Panc1 (cell line): ENCODE data around the gene CEP170B. TPM values are rescaled to one million over a fixed set of nuclear protein-coding genes. Genes with fewer than 3 reads are reported as not detected.
A peak's percentile ranks its signal among the peaks of the same experiment; 100 is the strongest.

ENCODE experiments used
- ATAC-seq: fragments of 200-7000 bp; cut with Tn5 transposase; 2 replicates; pipeline ENCODE4 v1.9.1; 2020; ENCODE audit warnings: mild to moderate bottlenecking, moderate library complexity
- BruUV-seq: library from RNA; stranded (reverse); fragments of 400-500 nt; replicated peaks from 2 replicates; lab custom pipeline; 2021; lab: Mats Ljungman, UMichigan
- CTCF ChIA-PET: fragments of 300-600 bp; sonication (Branson Sonifier 250); formaldehyde crosslinking; loops from one replicate; lab custom pipeline; 2022; ENCODE audit warnings: antibody characterized with exemption; lab: Charles Lee
- POLR2A ChIA-PET: fragments of 300-600 bp; sonication (Branson Sonifier 250); formaldehyde crosslinking; loops from one replicate; lab custom pipeline; 2022; ENCODE audit warnings: antibody characterized with exemption; lab: Charles Lee
- DNase-seq: peaks from one replicate; pipeline ENCODE4 v3.0.0-alpha.2; 2010; ENCODE audit warnings: low read depth, low spot score
- H3K27ac ChIP-seq: 2 replicates; pipeline ENCODE4 v1.5.1; 2011; ENCODE audit warnings: mild to moderate bottlenecking, low read length, inconsistent platforms
- H3K27me3 ChIP-seq: fragments of 200-500 bp; sonication (Bioruptor generic); 2 replicates; pipeline ENCODE4 v1.6.0; 2014; ENCODE audit warnings: low read length, inconsistent platforms; ENCODE audit not compliant: control insufficient read depth, insufficient read depth
- H3K36me3 ChIP-seq: fragments of 200-500 bp; sonication (Bioruptor generic); 2 replicates; pipeline ENCODE4 v1.5.1; 2014; ENCODE audit warnings: inconsistent platforms, mild to moderate bottlenecking, low read length, moderate library complexity; ENCODE audit not compliant: control insufficient read depth, insufficient read depth
- H3K4me1 ChIP-seq: 2 replicates; pipeline ENCODE4 v1.5.1; 2011; ENCODE audit warnings: inconsistent platforms, mild to moderate bottlenecking, low read length, moderate library complexity; ENCODE audit not compliant: control insufficient read depth, insufficient read depth
- H3K4me3 ChIP-seq, 2 experiments: 2 replicates each; pipeline ENCODE4 v1.5.1; 2011 to 2012; ENCODE audit warnings: low read depth in 2 of 2, low read length in 2 of 2, mild to moderate bottlenecking in 2 of 2, inconsistent platforms in 1 of 2, moderate library complexity in 1 of 2
- H3K9me3 ChIP-seq: fragments of 200-500 bp; sonication (Bioruptor generic); 2 replicates; pipeline ENCODE4 v1.5.1; 2014; ENCODE audit warnings: low read depth, mild to moderate bottlenecking, inconsistent platforms, low read length, moderate library complexity; ENCODE audit not compliant: control insufficient read depth, insufficient read depth
- POLR2AphosphoS5 ChIP-seq: IDR thresholded peaks from 2 replicates; pipeline ENCODE4 v1.6.1; 2012; ENCODE audit warnings: mild to moderate bottlenecking, low read depth, low read length, moderate library complexity
- SIN3A ChIP-seq: IDR thresholded peaks from 2 replicates; pipeline ENCODE4 v1.6.1; 2012; ENCODE audit warnings: low read depth, mild to moderate bottlenecking, low read length, moderate library complexity, borderline replicate concordance; ENCODE audit not compliant: insufficient read depth
- TCF7L2 ChIP-seq: IDR thresholded peaks from 2 replicates; pipeline ENCODE4 v1.6.1; 2011; ENCODE audit warnings: mild to moderate bottlenecking, low read depth, low read length, inconsistent platforms
- in situ Hi-C: cut with HindIII; loops from 2 replicates; pipeline ENCODE4 v1.10.0; 2016; ENCODE audit warnings: low sequenced_read_pairs, low pct_unique_long_range_greater_than_20kb
- intact Hi-C: fragments of 100-400 bp; cut with micrococcal nuclease; formaldehyde crosslinking; loops from one replicate; pipeline ENCODE4 v1.10.0; 2022; ENCODE audit not compliant: unreplicated experiment
- total RNA-seq: library from RNA; stranded (reverse); gene quantifications from one replicate; pipeline ENCODE4 v1.2.1, GENCODE V29; 2021; ENCODE audit not compliant: unreplicated experiment
- TF ChIP-seq, protein P1 (sequence below), 2 experiments: IDR thresholded peaks; 2 replicates each; pipeline ENCODE4 v1.6.1; 2011 to 2012; ENCODE audit warnings: low read depth in 2 of 2, control low read depth in 1 of 2, low read length in 1 of 2, mild to moderate bottlenecking in 1 of 2, moderate library complexity in 1 of 2; ENCODE audit not compliant: insufficient read depth in 1 of 2
- TF ChIP-seq, protein P2 (sequence below): fragments of 450-650 bp; IDR thresholded peaks from 2 replicates; pipeline ENCODE4 v1.5.1; 2017; ENCODE audit warnings: mild to moderate bottlenecking

CEP170B gene
- total RNA-seq, 1 experiment from 2014 or later, result 17.8 TPM

- TF ChIP-seq POLR2AphosphoS5 (no peak), TCF7L2 (no peak), SIN3A (no peak)
- TF ChIP-seq, protein P1, sequence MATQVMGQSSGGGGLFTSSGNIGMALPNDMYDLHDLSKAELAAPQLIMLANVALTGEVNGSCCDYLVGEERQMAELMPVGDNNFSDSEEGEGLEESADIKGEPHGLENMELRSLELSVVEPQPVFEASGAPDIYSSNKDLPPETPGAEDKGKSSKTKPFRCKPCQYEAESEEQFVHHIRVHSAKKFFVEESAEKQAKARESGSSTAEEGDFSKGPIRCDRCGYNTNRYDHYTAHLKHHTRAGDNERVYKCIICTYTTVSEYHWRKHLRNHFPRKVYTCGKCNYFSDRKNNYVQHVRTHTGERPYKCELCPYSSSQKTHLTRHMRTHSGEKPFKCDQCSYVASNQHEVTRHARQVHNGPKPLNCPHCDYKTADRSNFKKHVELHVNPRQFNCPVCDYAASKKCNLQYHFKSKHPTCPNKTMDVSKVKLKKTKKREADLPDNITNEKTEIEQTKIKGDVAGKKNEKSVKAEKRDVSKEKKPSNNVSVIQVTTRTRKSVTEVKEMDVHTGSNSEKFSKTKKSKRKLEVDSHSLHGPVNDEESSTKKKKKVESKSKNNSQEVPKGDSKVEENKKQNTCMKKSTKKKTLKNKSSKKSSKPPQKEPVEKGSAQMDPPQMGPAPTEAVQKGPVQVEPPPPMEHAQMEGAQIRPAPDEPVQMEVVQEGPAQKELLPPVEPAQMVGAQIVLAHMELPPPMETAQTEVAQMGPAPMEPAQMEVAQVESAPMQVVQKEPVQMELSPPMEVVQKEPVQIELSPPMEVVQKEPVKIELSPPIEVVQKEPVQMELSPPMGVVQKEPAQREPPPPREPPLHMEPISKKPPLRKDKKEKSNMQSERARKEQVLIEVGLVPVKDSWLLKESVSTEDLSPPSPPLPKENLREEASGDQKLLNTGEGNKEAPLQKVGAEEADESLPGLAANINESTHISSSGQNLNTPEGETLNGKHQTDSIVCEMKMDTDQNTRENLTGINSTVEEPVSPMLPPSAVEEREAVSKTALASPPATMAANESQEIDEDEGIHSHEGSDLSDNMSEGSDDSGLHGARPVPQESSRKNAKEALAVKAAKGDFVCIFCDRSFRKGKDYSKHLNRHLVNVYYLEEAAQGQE (IDR thresholded peaks at IDR 0.05; ENCODE audit: insufficient read depth in 1 of 2, low read depth in 2 of 2, low read length in 1 of 2), result no peak
- TF ChIP-seq, protein P2, sequence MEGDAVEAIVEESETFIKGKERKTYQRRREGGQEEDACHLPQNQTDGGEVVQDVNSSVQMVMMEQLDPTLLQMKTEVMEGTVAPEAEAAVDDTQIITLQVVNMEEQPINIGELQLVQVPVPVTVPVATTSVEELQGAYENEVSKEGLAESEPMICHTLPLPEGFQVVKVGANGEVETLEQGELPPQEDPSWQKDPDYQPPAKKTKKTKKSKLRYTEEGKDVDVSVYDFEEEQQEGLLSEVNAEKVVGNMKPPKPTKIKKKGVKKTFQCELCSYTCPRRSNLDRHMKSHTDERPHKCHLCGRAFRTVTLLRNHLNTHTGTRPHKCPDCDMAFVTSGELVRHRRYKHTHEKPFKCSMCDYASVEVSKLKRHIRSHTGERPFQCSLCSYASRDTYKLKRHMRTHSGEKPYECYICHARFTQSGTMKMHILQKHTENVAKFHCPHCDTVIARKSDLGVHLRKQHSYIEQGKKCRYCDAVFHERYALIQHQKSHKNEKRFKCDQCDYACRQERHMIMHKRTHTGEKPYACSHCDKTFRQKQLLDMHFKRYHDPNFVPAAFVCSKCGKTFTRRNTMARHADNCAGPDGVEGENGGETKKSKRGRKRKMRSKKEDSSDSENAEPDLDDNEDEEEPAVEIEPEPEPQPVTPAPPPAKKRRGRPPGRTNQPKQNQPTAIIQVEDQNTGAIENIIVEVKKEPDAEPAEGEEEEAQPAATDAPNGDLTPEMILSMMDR, result no peak
- Histone ChIP-seq H3K9me3 (no peaks in the 10 kb centered on the region), H3K27me3 (no peaks in the 10 kb centered on the region), H3K27ac (no peak overlapping the region), H3K36me3 (no peaks in the 10 kb centered on the region), H3K4me1 (no peaks in the 10 kb centered on the region; the same call in 1 of the 2 replicates), H3K4me3 (no peak overlapping the region)
- ATAC-seq, result no peak
- in situ Hi-C loops (no loop called here), intact Hi-C loops (no loop called here)
- BruUV-seq, result no TSS peak
- ChIA-PET CTCF (no interaction called here), POLR2A (no interaction called here)
- DNase-seq, result no peak
These were observed 58.8 kb downstream of the CEP170B start for GRCh38 chr14:104923640-104924420.

GRCh38 chr14:104924421-104925213 lies 59.5 kb downstream of the CEP170B start, which contains the start of gene PLD4:
Gene PLD4 (plus strand): TSS chr14:104924879. CDS start chr14:104927141, 2,262 bp downstream.
- intact Hi-C loops (no loop called here), in situ Hi-C loops (no loop called here)
- ATAC-seq (peak; percentile 46; the same call in 1 of the 2 replicates), DNase-seq (no peak)
- ChIA-PET POLR2A (no interaction called here), CTCF (interaction anchor here (0.5 kb wide), 1 partner anchor 50 kb away, joined by 3 read pairs; no protein-coding TSS in a partner anchor)
- H3K4me3 ChIP-seq, result no peak within 1 kb of the TSS
- no peaks in the 10 kb centered on the region; the same call in 1 of the 2 replicates for H3K4me1 ChIP-seq
- TF ChIP-seq TCF7L2 (no peak), POLR2AphosphoS5 (no peak), SIN3A (no peak)
- TF ChIP-seq, protein P1 (IDR thresholded peaks at IDR 0.05; ENCODE audit: insufficient read depth in 1 of 2, low read depth in 2 of 2, low read length in 1 of 2), result no peak
- TF ChIP-seq, protein P2, result no peak
- no peak within 1 kb of the TSS for H3K27ac ChIP-seq
- H3K27me3 ChIP-seq, result no peaks in the 10 kb centered on the region
- no TSS peak for BruUV-seq
- no peaks in the 10 kb centered on the region for H3K36me3 ChIP-seq
- H3K9me3 ChIP-seq, result no peaks in the 10 kb centered on the region
